Left hindlimb (tissue), 1 donor: Measurements from ENCODE around the gene PRKCA.

Experiments used
- DNase-seq: peaks from one replicate; pipeline ENCODE4 v3.0.0-alpha.2; 2018

The PRKCA gene

DNA sequence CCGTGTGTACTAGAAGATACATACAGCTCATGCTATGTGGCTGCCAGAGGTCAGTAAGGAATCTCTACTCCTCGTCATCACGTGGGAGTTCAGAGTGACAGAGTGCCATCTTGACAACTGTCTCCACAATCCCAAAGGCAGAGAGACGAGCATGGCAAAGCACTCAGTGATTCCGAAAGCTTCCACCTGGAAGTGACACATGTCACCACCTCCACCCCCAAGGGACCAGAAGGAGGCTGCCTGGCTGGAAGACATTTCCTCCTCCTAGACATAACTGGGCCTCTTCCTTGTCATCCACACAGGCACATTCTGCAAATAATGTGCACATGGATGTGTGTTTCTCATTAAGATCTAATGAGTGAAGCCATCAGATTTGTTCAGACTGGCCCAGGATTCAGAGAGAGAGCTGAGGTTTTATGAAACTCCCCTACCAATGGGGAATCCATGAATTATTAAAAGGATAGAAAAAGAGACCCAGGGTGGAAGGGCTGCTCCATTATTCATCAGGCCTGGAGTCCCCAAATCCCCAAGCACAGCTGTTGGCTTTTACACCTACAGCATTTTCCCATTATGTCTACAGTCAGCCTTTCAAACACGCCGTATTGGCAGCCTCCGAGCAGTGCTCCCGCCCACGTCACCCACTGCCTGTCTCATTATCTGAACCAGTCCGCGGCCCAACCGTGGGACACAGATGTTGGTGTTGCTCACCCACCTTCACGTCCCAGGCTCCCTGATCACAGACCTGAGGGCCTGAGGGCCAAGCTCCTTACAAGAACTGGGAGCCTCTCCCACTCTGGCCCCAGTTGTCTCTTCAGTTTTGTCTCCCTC is 529.2 kb downstream of the PRKCA start:
- DNase-seq: no peak

- DNase-seq: no peak
These were observed 530.8 kb downstream of the PRKCA start for GRCh38 chr17:66833201-66833600.

- no peak for DNase-seq
These were observed 532.1 kb downstream of the PRKCA start for GRCh38 chr17:66834426-66834918.

GRCh38 chr17:66834919-66835454 is 532.6 kb downstream of the PRKCA start, which contains the start of gene CACNG5:
TSS of gene CACNG5 (plus strand) at chr17:66835117. CDS start at chr17:66877333, 42,216 bp downstream.
- DNase-seq: no peak

DNA sequence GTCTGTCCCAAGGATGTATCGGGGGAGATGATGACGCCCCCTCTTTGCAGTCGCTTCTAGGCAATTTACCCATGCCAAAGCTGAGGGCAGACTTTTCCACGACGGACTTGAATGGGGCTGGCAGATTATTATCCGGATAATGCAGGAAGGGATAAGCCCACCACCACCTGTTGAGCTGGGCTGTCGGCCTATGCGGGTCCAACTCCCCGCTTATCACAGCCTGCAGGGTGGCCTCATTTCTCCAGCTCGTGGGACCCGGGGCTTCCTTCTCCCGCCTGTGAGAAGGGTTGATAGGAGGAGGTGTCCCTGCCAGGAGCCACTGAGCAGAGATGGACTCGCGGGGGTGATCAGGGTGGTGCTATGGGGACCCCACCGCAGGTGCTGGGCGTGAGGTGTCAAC is 533.1 kb downstream of the PRKCA start:
- no peak for DNase-seq

DNA sequence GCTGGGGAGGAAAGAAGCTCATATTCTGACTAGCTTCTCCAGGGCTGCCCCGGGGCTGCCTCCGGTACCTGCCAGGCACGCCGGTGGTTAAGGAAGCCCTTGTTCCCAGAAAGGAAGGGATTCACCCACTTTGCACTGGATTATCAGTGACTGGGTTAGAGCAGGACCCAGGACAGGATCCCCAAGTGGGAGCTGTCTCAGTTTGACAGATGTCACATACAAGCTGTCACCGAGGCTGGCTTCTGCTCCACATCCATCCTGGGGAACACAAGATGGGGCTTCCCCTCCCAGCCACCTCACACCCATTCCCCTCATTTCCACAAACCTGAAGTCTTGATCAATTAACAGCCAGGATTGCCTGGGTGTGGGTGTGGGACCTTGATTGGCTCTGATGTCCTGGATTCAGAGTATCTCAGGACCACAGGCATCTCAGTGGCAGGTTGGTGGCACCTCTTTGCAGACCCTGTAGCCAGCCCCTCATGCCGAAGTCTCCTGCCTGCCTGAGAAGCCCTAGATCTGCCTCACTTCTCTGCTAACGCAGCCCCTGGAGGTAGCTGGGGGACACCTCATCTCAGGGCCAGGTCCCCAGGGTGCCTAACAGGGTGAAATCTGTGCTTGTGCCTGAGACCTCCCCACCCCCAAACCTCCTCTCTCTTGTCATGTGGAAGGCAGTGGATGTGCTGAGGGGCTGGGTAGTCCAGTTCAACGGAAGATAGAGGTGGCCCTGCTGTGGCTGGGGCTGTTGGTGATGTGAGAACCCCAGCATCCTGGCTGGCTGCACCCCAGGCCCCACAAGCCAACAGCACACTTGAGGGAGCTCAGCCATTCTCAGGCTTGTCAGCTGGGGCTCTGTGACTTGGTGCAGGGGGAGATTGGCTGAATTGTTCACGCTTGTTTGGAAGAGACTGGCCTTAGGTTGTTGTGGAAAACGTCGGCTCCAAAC is 533.9 kb downstream of the PRKCA start:
- DNase-seq: no peak

GRCh38 chr17:66837226-66837625 is 534.8 kb downstream of the PRKCA start:
- DNase-seq: no peak

- no peak for DNase-seq
These were observed 535.7 kb downstream of the PRKCA start for GRCh38 chr17:66837885-66838665.

- no peak for DNase-seq
These were observed 537.2 kb downstream of the PRKCA start for GRCh38 chr17:66839616-66840015.

- no peak for DNase-seq
These were observed 537.6 kb downstream of the PRKCA start for GRCh38 chr17:66840061-66840460.

GRCh38 chr17:66841328-66841727 is 538.9 kb downstream of the PRKCA start:
- DNase-seq: no peak

- DNase-seq: no peak
These were observed 539.3 kb downstream of the PRKCA start for GRCh38 chr17:66841744-66842143.

GRCh38 chr17:66842505-66842904 is 540.1 kb downstream of the PRKCA start:
- DNase-seq: no peak

GRCh38 chr17:66842959-66843358 is 540.5 kb downstream of the PRKCA start:
- DNase-seq: no peak

DNA sequence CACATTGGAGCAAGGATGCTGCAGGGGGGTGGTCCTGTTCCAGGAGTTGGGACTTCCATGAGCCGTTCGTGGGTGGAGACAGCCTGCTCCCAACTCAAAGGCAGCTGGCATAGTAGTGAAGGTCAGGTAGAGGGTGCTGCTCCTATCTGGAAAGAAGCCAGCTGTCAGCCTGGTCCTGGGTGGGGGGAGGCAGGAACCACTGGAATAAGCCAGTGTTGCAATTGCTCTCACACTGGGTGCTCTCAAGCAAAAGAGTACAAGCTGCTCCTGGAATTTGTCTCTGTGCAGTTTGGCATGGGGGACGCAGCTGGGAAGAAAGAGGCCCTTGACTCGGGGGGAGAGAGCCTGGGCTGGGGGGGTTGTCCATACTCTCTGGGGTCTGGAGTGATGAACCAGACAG is 541.2 kb downstream of the PRKCA start:
- no peak for DNase-seq

DNA sequence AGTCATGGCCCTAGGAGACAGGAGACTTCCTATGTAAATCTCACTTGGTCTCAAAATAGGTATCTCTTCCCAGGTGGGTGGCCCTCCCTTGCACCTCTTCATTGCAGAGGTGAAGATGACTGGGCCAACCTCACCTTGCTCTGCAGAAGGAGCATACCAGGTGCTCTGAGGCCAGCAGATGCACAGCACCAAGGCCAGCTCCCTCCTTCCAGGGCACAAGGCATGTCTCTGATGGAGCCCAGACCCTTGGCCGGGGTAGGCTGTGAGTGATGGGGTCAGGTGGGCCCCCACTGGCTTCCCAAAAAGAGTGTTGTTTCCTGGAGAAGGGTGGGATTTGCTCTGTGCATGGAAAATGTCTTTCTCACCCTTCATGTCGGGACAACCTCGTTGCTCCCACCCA is 545.3 kb downstream of the PRKCA start:
- DNase-seq: no peak

DNA sequence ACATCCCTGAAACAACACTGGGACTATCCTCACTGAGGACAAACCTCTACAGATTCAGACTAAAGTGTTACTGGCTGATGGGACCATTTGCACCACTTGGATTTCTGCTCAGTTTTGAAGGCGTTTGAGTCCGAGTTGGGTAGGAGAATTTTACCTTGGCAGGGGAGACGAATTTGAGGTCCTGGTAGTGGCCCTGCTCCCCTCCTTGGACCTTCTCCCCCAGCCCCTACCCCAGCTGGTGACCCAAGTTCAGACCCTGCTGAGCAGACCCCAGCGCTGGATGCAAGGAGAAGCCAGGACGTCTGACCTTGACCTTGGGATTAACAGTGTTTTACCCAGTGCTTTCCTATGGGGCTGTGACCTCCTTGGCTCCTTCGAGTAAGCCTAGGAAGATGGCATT is 546.1 kb downstream of the PRKCA start:
- no peak for DNase-seq

GRCh38 chr17:66849032-66849655 is 546.7 kb downstream of the PRKCA start:
- DNase-seq: no peak

DNA sequence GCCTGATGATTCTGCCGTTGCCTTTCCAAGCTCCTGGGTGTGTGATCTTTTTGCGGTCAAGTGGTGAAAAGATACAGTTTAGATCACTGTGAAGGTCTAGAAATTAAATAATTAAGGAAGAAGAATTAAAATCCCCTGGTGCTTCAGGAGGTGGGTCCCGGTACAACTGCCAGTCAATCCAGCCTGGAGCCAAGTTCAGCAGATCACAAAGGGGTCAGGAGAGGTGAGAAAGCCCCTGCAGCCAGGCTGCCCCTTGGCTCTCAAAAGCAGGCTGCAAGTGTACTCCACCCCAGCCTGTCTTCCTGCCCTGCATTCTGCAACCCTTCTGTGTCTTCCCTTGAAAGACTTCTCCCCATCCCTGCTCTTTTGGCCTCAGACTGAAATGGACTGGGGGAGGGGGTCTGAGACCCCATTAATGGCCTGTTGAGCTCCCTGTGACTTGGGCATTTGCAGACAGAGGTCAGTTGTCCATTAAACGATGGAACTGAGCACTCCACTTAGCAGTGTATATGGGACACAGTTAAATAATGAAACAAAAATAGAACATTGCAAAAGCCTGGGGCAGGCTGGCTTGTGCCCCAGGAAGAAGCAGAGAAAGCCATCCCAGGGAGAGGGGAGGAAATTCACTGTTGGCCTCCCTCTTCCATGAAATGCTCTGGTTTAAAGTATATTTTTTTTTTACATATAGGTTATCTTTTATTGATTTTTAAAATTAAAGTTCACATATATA is 547.6 kb downstream of the PRKCA start:
- DNase-seq: no peak

- no peak for DNase-seq
These were observed 548.3 kb downstream of the PRKCA start for GRCh38 chr17:66850692-66851091.

GRCh38 chr17:66855204-66855603 is 552.8 kb downstream of the PRKCA start:
- no peak for DNase-seq
